ENCODE results near the gene DDX41.

GRCh38 chr5:177462021-177462670 lies 54.6 kb downstream of the DDX41 start:
- TF ChIP-seq CTCF (IDR thresholded peaks at IDR 0.05) (no peak), POLR2A (IDR thresholded peaks at IDR 0.05) (no peak)

Measured in testis (tissue), 2 donors.